Measurements from ENCODE around the gene MRC1. TPM values are rescaled to one million over a fixed set of nuclear protein-coding genes. Genes with fewer than 3 reads are reported as not detected.

The MRC1 gene
- total RNA-seq, 4 donors from 2014 or later: 4.9 to 19.2 (median 8.6) TPM

DNA sequence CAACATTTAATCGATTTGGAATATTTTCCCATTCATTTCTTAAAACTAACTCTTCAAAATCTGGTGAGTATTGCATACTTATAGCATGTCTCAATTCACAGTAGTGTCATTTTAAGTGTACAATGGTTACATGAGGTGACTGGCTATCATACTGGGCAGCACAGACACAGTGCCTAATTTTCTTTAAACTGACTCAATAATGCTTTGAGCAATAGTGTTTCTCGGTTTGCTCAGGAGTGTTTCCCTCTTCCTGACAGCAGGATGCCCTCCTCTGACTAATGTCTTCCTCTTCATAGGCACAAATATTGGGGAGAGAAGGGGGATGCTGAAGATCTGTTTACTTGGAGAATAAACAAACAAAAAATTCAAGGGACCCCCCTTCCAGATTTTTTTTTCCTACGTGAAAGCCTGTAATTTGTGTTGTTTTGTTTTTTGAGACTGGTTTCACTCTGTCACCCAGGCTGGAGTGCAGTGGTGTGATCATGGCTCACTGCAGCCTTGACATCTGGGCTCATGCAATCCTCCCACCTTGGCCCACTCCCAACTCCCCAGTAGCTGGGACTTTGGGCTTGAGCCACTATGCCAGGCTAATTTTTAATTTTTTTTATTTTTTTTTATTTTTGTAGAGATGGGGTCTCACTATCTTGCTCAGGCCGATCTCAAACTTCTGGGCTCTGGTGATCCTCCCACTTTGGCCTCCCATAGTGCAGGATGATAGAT, 2.2 kb downstream of the MRC1 start:
- no peak for DNase-seq (ENCODE audit: low spot score in 2 of 2)
- H3K4me3 ChIP-seq (ENCODE audit: low read depth, poor library complexity, severe bottlenecking): no peak overlapping the region
- TF ChIP-seq, protein P1, sequence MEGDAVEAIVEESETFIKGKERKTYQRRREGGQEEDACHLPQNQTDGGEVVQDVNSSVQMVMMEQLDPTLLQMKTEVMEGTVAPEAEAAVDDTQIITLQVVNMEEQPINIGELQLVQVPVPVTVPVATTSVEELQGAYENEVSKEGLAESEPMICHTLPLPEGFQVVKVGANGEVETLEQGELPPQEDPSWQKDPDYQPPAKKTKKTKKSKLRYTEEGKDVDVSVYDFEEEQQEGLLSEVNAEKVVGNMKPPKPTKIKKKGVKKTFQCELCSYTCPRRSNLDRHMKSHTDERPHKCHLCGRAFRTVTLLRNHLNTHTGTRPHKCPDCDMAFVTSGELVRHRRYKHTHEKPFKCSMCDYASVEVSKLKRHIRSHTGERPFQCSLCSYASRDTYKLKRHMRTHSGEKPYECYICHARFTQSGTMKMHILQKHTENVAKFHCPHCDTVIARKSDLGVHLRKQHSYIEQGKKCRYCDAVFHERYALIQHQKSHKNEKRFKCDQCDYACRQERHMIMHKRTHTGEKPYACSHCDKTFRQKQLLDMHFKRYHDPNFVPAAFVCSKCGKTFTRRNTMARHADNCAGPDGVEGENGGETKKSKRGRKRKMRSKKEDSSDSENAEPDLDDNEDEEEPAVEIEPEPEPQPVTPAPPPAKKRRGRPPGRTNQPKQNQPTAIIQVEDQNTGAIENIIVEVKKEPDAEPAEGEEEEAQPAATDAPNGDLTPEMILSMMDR (IDR thresholded peaks at IDR 0.05): no peak
- TF ChIP-seq POLR2A (IDR thresholded peaks at IDR 0.05): no peak
- WGBS, 2 donors: 79 to 82% methylated on average over 4 of the region's 4 CpGs
- intact Hi-C loops (cut with DNase I; ENCODE audit: low total_unique reads): no loop called here

GRCh38 chr10:17814973-17815372, 5.8 kb downstream of the MRC1 start:
- 52 to 59% methylated on average over 5 of the region's 5 CpGs for WGBS, 2 donors
- H3K4me3 ChIP-seq (ENCODE audit: low read depth, poor library complexity, severe bottlenecking): no peak overlapping the region
- intact Hi-C loops (cut with DNase I; ENCODE audit: low total_unique reads): no loop called here
- TF ChIP-seq POLR2A (IDR thresholded peaks at IDR 0.05): no peak
- TF ChIP-seq, protein P1 (IDR thresholded peaks at IDR 0.05): no peak
- DNase-seq (ENCODE audit: low spot score in 2 of 2): no peak

- intact Hi-C loops (cut with DNase I; ENCODE audit: low total_unique reads): no loop called here
- no peak overlapping the region for H3K4me3 ChIP-seq (ENCODE audit: low read depth, poor library complexity, severe bottlenecking)
- TF ChIP-seq, protein P1 (IDR thresholded peaks at IDR 0.05): no peak
- no peak for TF ChIP-seq POLR2A (IDR thresholded peaks at IDR 0.05)
- 80 to 85% methylated on average over 7 of the region's 7 CpGs for WGBS, 2 donors
- no peak for DNase-seq (ENCODE audit: low spot score in 2 of 2)
Observed at GRCh38 chr10:17816199-17816598, 7.1 kb downstream of the MRC1 start.

GRCh38 chr10:17817316-17817715, 8.2 kb downstream of the MRC1 start:
- 69 to 74% methylated on average over 1 of the region's 1 CpG for WGBS, 2 donors
- no peak for DNase-seq (ENCODE audit: low spot score in 2 of 2)
- TF ChIP-seq, protein P1 (IDR thresholded peaks at IDR 0.05): no peak
- TF ChIP-seq POLR2A (IDR thresholded peaks at IDR 0.05): no peak
- intact Hi-C loops (cut with DNase I; ENCODE audit: low total_unique reads): no loop called here
- H3K4me3 ChIP-seq (ENCODE audit: low read depth, poor library complexity, severe bottlenecking): no peak overlapping the region

GRCh38 chr10:17817790-17818189, 8.6 kb downstream of the MRC1 start:
- DNase-seq (ENCODE audit: low spot score in 2 of 2): no peak
- intact Hi-C loops (cut with DNase I; ENCODE audit: low total_unique reads): no loop called here
- 78 to 81% methylated on average over 3 of the region's 3 CpGs for WGBS, 2 donors
- H3K4me3 ChIP-seq (ENCODE audit: low read depth, poor library complexity, severe bottlenecking): no peak overlapping the region
- TF ChIP-seq, protein P1 (IDR thresholded peaks at IDR 0.05): no peak
- no peak for TF ChIP-seq POLR2A (IDR thresholded peaks at IDR 0.05)

GRCh38 chr10:17819836-17820235, 10.7 kb downstream of the MRC1 start:
- H3K4me3 ChIP-seq (ENCODE audit: low read depth, poor library complexity, severe bottlenecking): no peak overlapping the region
- intact Hi-C loops (cut with DNase I; ENCODE audit: low total_unique reads): no loop called here
- DNase-seq (ENCODE audit: low spot score in 2 of 2): no peak
- no peak for TF ChIP-seq POLR2A (IDR thresholded peaks at IDR 0.05)
- TF ChIP-seq, protein P1 (IDR thresholded peaks at IDR 0.05): no peak
- WGBS, 2 donors: 53% methylated on average over 7 of the region's 7 CpGs

Data from lower leg skin (tissue), 4 donors.